ENCODE data around the gene ZMYND10. TPM values are rescaled to one million over a fixed set of nuclear protein-coding genes. Genes with fewer than 3 reads are reported as not detected.
A peak's percentile ranks its signal among the peaks of the same experiment; 100 is the strongest.

The ZMYND10 gene
- total RNA-seq, 1 experiment from 2014 or later, result 1.3 TPM

DNA sequence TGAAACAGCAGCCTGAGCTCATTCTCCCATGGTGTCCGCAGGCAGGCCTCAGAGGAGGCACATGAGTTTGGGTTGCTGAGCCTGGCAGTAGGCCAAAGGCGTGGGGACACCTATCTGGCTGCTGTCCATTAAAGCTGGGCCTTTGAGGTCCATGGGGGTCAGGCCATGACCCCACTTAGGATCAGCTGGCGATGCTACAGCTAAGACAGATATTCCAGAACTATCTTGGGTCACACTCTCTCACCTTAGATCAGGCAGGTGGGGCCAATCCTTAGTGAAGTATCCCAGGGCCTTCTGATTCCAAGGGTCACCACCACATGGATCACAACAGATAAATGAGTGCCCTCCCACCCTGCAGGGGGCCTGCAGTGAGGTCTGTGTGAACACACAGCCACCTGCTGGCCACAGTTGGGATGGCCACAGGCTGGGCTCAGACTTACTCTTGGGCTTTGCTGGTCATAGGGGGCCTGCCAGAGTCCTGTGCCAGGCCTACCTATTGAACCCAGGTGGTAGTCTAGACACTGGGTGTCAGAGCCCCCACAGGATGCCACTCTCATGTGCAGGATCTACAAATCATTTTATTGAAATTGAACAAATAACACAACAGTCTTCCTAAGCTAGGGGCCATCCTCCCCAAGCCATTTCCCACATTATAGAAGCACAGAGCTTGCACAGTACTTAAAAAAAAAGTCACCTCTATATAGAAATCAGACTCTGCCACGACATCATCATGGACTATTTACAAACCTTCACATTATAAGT lies 21.0 kb downstream of the ZMYND10 start:
- H2AFZ ChIP-seq (ENCODE audit: low read length), result no peak overlapping the region
- no peak overlapping the region for H3K4me2 ChIP-seq (ENCODE audit: low read depth, low read length, poor library complexity, severe bottlenecking)
- peak; percentile 83 for DNase-seq
- H3K27me3 ChIP-seq (ENCODE audit: low read length), result no peaks in the 10 kb centered on the region
- H3K36me3 ChIP-seq (ENCODE audit: insufficient read depth, low read length), result peaks cover 4% of the 10 kb centered on the region; the same call in 1 of the 2 replicates
- no peaks in the 10 kb centered on the region for H3K9me3 ChIP-seq (ENCODE audit: low read length)
- peaks cover 33% of the 10 kb centered on the region for H3K79me2 ChIP-seq (ENCODE audit: low read length)
- H3K4me1 ChIP-seq (ENCODE audit: low read length), result peaks cover 41% of the 10 kb centered on the region
- no peak overlapping the region for H3K9ac ChIP-seq (ENCODE audit: low read length)
- peaks cover 6% of the 10 kb centered on the region; the same call in 1 of the 2 replicates for H4K20me1 ChIP-seq (ENCODE audit: insufficient read depth, low read depth, low read length)
- H3K27ac ChIP-seq (ENCODE audit: low read length), result no peak overlapping the region
- H3K4me3 ChIP-seq (ENCODE audit: low read length), result no peak overlapping the region
- H3K9me2 ChIP-seq (replicated peaks; ENCODE audit: insufficient read depth, low read length), result no peaks in the 10 kb centered on the region

DNA sequence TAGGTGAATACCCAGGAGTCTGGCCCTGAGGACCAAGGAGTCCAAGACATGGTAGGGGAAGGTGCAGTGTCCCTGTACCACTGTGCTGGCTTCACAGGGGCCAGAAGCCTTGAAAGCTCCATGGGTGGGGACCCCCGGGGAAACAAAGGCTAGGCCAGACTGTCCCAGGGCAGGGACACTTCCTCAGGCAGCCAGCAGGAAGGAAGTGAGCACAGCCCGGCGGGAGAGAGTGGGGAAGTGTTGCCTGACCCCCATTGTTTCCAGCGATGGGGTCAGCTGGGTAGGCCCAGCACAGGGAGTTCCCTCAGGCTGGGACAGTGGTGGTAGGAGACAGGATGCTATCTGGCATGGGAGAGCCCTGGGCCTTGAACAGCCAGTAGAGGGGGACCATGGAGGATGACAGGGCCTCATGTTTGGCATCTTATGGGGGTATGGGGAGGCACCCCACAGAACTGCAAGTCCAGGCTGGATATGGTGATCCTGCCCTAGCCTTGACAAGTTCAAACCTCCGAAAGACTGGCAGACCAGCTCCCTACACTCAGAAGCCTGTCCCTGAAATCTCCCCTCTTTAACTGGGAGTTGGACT lies 21.8 kb downstream of the ZMYND10 start:
- H3K4me1 ChIP-seq (ENCODE audit: low read length), result peaks cover 34% of the 10 kb centered on the region
- no peaks in the 10 kb centered on the region for H3K9me3 ChIP-seq (ENCODE audit: low read length)
- no peak overlapping the region for H2AFZ ChIP-seq (ENCODE audit: low read length)
- H3K9me2 ChIP-seq (replicated peaks; ENCODE audit: insufficient read depth, low read length), result no peaks in the 10 kb centered on the region
- H3K4me3 ChIP-seq (ENCODE audit: low read length), result no peak overlapping the region
- no peak overlapping the region for H3K9ac ChIP-seq (ENCODE audit: low read length)
- no peak for DNase-seq
- peaks cover 41% of the 10 kb centered on the region for H3K79me2 ChIP-seq (ENCODE audit: low read length)
- H3K27me3 ChIP-seq (ENCODE audit: low read length), result no peaks in the 10 kb centered on the region
- no peak overlapping the region for H3K27ac ChIP-seq (ENCODE audit: low read length)
- H3K4me2 ChIP-seq (ENCODE audit: low read depth, low read length, poor library complexity, severe bottlenecking), result no peak overlapping the region
- peaks cover 6% of the 10 kb centered on the region; the same call in 1 of the 2 replicates for H4K20me1 ChIP-seq (ENCODE audit: insufficient read depth, low read depth, low read length)
- peaks cover 9% of the 10 kb centered on the region; the same call in 1 of the 2 replicates for H3K36me3 ChIP-seq (ENCODE audit: insufficient read depth, low read length)

DNA sequence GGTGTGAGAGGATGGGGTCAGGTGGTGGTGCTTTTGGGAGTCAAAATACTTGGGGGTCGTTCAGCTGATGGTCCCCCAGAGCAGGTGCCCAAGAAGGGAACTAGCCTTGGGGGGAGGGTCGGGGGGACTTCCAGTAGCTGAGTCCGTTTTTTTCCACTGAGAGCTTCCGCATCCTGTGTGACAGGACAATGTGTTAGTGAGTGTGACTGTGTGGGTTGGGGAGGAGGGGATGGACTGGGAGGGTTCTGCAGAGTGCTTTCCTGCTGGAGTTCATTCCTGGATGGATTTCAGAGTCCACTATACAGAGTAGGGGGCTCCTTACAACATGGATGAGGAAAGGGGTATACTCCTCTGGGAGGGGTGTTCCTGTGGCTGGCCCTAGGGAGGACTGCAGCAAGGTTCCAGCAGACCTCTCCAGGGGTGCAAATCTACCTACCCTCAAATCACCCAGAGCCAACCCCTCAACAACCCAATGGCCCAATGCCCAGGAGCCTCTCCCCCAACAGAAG lies 22.4 kb downstream of the ZMYND10 start:
- Histone ChIP-seq H3K4me3 (ENCODE audit: low read length) (no peak overlapping the region), H2AFZ (ENCODE audit: low read length) (no peak overlapping the region), H4K20me1 (ENCODE audit: insufficient read depth, low read depth, low read length) (peaks cover 6% of the 10 kb centered on the region; the same call in 1 of the 2 replicates), H3K9me2 (replicated peaks; ENCODE audit: insufficient read depth, low read length) (no peaks in the 10 kb centered on the region), H3K36me3 (ENCODE audit: insufficient read depth, low read length) (peaks cover 9% of the 10 kb centered on the region; the same call in 1 of the 2 replicates), H3K27me3 (ENCODE audit: low read length) (no peaks in the 10 kb centered on the region), H3K4me1 (ENCODE audit: low read length) (peaks cover 29% of the 10 kb centered on the region), H3K9ac (ENCODE audit: low read length) (no peak overlapping the region), H3K27ac (ENCODE audit: low read length) (no peak overlapping the region), H3K79me2 (ENCODE audit: low read length) (peaks cover 42% of the 10 kb centered on the region), H3K9me3 (ENCODE audit: low read length) (no peaks in the 10 kb centered on the region), H3K4me2 (ENCODE audit: low read depth, low read length, poor library complexity, severe bottlenecking) (no peak overlapping the region)
- no peak for DNase-seq

DNA sequence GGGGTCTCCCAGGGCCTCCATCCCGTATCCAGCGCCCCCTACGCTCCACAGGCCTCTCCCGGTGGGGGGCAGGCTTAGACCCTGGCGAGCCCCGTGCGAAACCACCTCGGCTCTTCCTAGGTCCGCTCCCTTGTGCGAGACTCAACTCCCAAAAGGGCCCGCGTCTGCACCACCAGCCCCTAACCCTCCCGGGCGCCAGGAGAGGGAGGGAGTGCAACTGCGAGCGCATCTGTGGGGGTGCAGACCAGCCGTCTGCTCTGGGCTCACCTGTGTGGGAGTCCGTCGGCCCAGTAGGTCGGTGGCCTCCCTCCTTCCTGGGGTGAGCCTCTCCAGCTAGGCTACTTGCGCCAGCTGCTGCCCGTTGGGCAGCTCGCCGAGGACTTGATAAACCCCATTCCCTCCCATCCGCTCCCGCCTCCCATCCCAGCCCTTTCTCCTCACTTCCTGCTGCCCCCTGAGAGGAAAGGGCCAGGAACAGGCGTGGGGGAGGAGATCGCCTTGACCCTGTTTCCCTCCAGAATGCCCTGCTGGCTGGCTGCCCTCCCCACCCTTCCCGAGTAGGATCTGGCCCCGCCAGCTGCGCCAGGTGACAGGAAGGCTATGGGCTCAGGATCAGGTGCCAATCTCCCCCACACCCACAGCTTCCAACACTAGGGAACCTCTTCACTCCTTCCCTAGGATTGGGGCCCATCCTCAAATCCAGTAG lies 23.0 kb downstream of the ZMYND10 start, which contains the start of gene HYAL2:
Gene HYAL2 (minus strand): TSS at position 360 of the 706 bp plus-strand sequence. CDS start 2,256 bp downstream, outside the sequence.
- H3K4me2 ChIP-seq (ENCODE audit: low read depth, low read length, poor library complexity, severe bottlenecking), result peak within 1 kb of the TSS; percentile 92
- peaks cover 6% of the 10 kb centered on the region; the same call in 1 of the 2 replicates for H4K20me1 ChIP-seq (ENCODE audit: insufficient read depth, low read depth, low read length)
- H3K36me3 ChIP-seq (ENCODE audit: insufficient read depth, low read length), result peaks cover 9% of the 10 kb centered on the region; the same call in 1 of the 2 replicates
- no peaks in the 10 kb centered on the region for H3K9me2 ChIP-seq (replicated peaks; ENCODE audit: insufficient read depth, low read length)
- H3K9ac ChIP-seq (ENCODE audit: low read length), result peak within 1 kb of the TSS; percentile 91
- H3K79me2 ChIP-seq (ENCODE audit: low read length), result peaks cover 37% of the 10 kb centered on the region
- no peaks in the 10 kb centered on the region for H3K27me3 ChIP-seq (ENCODE audit: low read length)
- no peaks in the 10 kb centered on the region for H3K9me3 ChIP-seq (ENCODE audit: low read length)
- peak within 1 kb of the TSS; percentile 89 for H3K4me3 ChIP-seq (ENCODE audit: low read length)
- DNase-seq, result no peak
- H2AFZ ChIP-seq (ENCODE audit: low read length), result peak within 1 kb of the TSS; percentile 59; the same call in 1 of the 2 replicates
- peaks cover 29% of the 10 kb centered on the region for H3K4me1 ChIP-seq (ENCODE audit: low read length)
- peak within 1 kb of the TSS; percentile 67 for H3K27ac ChIP-seq (ENCODE audit: low read length)

DNA sequence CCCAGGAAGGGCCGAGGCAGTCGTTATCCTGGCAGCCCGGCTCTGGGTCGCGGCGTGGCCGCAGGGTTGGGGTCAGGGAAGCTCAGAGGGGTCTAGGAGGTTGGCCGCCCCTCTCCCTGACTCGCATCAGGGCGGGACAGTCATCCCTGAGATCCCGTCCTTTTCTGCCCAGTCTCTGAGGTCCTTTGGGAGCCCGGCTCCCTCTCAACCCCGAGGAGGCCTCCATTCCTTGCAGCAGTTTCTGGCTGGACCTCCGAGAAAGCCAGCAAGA lies 23.5 kb downstream of the ZMYND10 start:
- Histone ChIP-seq H3K4me3 (ENCODE audit: low read length) (peak overlapping the region; percentile 89; the same call in 1 of the 2 replicates), H3K9me2 (replicated peaks; ENCODE audit: insufficient read depth, low read length) (no peaks in the 10 kb centered on the region), H3K4me2 (ENCODE audit: low read depth, low read length, poor library complexity, severe bottlenecking) (peak overlapping the region; percentile 92), H3K36me3 (ENCODE audit: insufficient read depth, low read length) (peaks cover 9% of the 10 kb centered on the region; the same call in 1 of the 2 replicates), H3K27ac (ENCODE audit: low read length) (no peak overlapping the region), H2AFZ (ENCODE audit: low read length) (no peak overlapping the region; the same call in 1 of the 2 replicates), H3K9me3 (ENCODE audit: low read length) (no peaks in the 10 kb centered on the region), H4K20me1 (ENCODE audit: insufficient read depth, low read depth, low read length) (peaks cover 5% of the 10 kb centered on the region; the same call in 1 of the 2 replicates), H3K9ac (ENCODE audit: low read length) (peak overlapping the region; percentile 91), H3K4me1 (ENCODE audit: low read length) (peaks cover 30% of the 10 kb centered on the region), H3K79me2 (ENCODE audit: low read length) (peaks cover 32% of the 10 kb centered on the region), H3K27me3 (ENCODE audit: low read length) (no peaks in the 10 kb centered on the region)
- no peak for DNase-seq

DNA sequence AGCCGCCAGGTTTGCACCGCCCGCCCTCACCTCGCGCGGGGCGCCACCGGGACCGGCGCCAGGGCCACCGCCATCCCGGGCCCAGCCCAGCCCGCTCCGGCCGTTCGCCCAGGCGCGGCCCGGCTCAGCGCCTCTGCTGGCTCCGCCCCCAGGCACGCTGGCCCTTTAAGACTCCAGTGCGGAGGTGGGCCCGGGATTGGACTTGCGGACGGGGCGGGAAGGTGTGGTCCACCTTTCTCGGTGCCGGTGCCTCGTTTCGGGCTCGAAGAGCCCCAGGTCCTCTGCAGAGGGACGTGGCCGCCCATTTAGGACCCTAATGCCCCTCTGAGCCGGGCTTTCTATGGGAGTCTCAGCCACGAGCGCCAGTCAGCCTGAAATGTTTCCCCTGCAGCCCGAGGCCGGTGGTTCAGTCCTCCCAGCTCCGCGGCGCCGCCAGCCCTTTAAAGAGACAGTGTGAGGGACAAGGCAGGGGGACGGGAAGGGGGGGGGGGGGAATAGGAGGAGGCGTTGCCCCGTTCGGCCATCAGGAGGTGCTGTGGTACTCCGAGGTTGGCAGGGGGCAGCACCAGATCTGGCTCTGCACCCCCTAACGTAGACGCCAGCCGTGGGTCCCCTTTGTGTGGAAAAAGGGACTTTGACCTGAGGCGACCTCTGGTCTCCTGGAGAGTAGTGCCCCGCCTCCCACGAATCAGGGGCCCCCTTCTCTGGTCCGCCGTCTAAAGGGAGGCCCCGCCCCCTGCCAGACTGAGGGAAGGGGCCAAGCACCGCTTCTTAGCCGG lies 24.0 kb downstream of the ZMYND10 start:
- peaks cover 26% of the 10 kb centered on the region for H3K4me1 ChIP-seq (ENCODE audit: low read length)

DNA sequence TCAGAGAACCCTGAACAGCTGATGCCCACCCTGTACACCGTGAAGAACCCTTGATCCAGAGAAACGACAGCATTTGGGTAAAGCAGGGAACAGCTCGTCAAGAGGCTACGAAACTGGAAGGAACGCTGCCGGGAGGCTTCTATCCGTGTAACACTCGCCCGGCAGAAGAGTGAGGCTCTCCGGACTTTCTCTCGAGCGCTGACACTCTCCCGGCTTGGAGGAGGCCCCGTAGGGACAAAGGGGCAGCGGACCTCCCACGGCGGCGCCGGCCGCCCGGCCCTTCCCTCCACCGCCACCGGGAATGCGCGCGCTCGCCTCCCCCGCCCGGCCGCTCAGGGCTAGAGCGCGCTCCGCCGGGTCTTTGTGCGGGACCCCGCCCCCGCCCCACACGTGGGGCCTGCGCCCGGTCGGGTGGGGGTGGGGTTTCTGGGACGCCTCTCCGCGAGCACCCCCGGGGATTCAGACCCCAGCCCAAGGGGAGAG lies 24.6 kb downstream of the ZMYND10 start:
- Histone ChIP-seq H3K9me3 (ENCODE audit: low read length) (no peaks in the 10 kb centered on the region), H3K27me3 (ENCODE audit: low read length) (no peaks in the 10 kb centered on the region), H3K9ac (ENCODE audit: low read length) (peak overlapping the region; percentile 91), H4K20me1 (ENCODE audit: insufficient read depth, low read depth, low read length) (no peaks in the 10 kb centered on the region; the same call in 1 of the 2 replicates), H3K79me2 (ENCODE audit: low read length) (peaks cover 22% of the 10 kb centered on the region), H3K4me2 (ENCODE audit: low read depth, low read length, poor library complexity, severe bottlenecking) (peak overlapping the region; percentile 92), H3K36me3 (ENCODE audit: insufficient read depth, low read length) (peaks cover 6% of the 10 kb centered on the region; the same call in 1 of the 2 replicates), H3K9me2 (replicated peaks; ENCODE audit: insufficient read depth, low read length) (no peaks in the 10 kb centered on the region), H3K27ac (ENCODE audit: low read length) (peak overlapping the region; percentile 67; the same call in 1 of the 2 replicates), H3K4me3 (ENCODE audit: low read length) (peak overlapping the region; percentile 89), H3K4me1 (ENCODE audit: low read length) (peaks cover 21% of the 10 kb centered on the region), H2AFZ (ENCODE audit: low read length) (no peak overlapping the region)
- DNase-seq, result peak; percentile 86

More for the DNA sequence above, 24.0 kb downstream of the ZMYND10 start:
- peak overlapping the region; percentile 92 for H3K4me2 ChIP-seq (ENCODE audit: low read depth, low read length, poor library complexity, severe bottlenecking)
- DNase-seq, result peak; percentile 94
- H3K36me3 ChIP-seq (ENCODE audit: insufficient read depth, low read length), result peaks cover 9% of the 10 kb centered on the region; the same call in 1 of the 2 replicates
- H4K20me1 ChIP-seq (ENCODE audit: insufficient read depth, low read depth, low read length), result no peaks in the 10 kb centered on the region; the same call in 1 of the 2 replicates
- no peaks in the 10 kb centered on the region for H3K9me2 ChIP-seq (replicated peaks; ENCODE audit: insufficient read depth, low read length)
- peak overlapping the region; percentile 89 for H3K4me3 ChIP-seq (ENCODE audit: low read length)
- peak overlapping the region; percentile 59; the same call in 1 of the 2 replicates for H2AFZ ChIP-seq (ENCODE audit: low read length)
- peaks cover 27% of the 10 kb centered on the region for H3K79me2 ChIP-seq (ENCODE audit: low read length)
- H3K27me3 ChIP-seq (ENCODE audit: low read length), result no peaks in the 10 kb centered on the region
- no peaks in the 10 kb centered on the region for H3K9me3 ChIP-seq (ENCODE audit: low read length)
- peak overlapping the region; percentile 67 for H3K27ac ChIP-seq (ENCODE audit: low read length)
- peak overlapping the region; percentile 91 for H3K9ac ChIP-seq (ENCODE audit: low read length)

Data from Karpas-422 (cell line).